Neural progenitor cell (in vitro differentiated cells): ENCODE results near the gene HOXC5. TPM values are rescaled to one million over a fixed set of nuclear protein-coding genes. Genes with fewer than 3 reads are reported as not detected.

ENCODE experiments used
- DNase-seq: peaks from one replicate; pipeline ENCODE4 v3.0.0-alpha.2; 2016; ENCODE audit warnings: low spot score
- H2AFZ ChIP-seq: fragments of 200-600 bp; sonication (generic); replicated peaks from 2 replicates; pipeline ENCODE4 v1.6.1; 2016; ENCODE audit warnings: antibody characterized with exemption
- H3F3A ChIP-seq: fragments of 200-600 bp; sonication (generic); 2 replicates; pipeline ENCODE4 v1.6.1; 2016; ENCODE audit warnings: antibody characterized with exemption, low read depth
- H3K27ac ChIP-seq: fragments of 200-600 bp; sonication (generic); 2 replicates; pipeline ENCODE4 v1.5.1; 2016; ENCODE audit warnings: mild to moderate bottlenecking
- H3K27me3 ChIP-seq: fragments of 200-600 bp; sonication (generic); 2 replicates; pipeline ENCODE4 v1.6.1; 2016; ENCODE audit warnings: mild to moderate bottlenecking, moderate library complexity
- H3K36me3 ChIP-seq: fragments of 200-600 bp; sonication (generic); 2 replicates; pipeline ENCODE4 v1.5.1; 2016
- H3K4me1 ChIP-seq: fragments of 200-600 bp; sonication (generic); 2 replicates; pipeline ENCODE4 v1.6.1; 2016; ENCODE audit warnings: mixed run types
- H3K4me2 ChIP-seq: fragments of 200-600 bp; sonication (generic); 2 replicates; pipeline ENCODE4 v1.6.1; 2016
- H3K4me3 ChIP-seq: fragments of 200-600 bp; sonication (generic); 2 replicates; pipeline ENCODE4 v1.5.1; 2016
- H3K79me2 ChIP-seq: fragments of 200-600 bp; sonication (generic); 2 replicates; pipeline ENCODE4 v1.6.1; 2016; ENCODE audit warnings: low read depth
- H3K9ac ChIP-seq: fragments of 200-600 bp; sonication (generic); 2 replicates; pipeline ENCODE4 v1.6.1; 2016
- H3K9me3 ChIP-seq: fragments of 200-600 bp; sonication (generic); 2 replicates; pipeline ENCODE4 v1.5.1; 2016; ENCODE audit warnings: low read depth
- H4K20me1 ChIP-seq: fragments of 200-600 bp; sonication (generic); 2 replicates; pipeline ENCODE4 v1.6.1; 2016; ENCODE audit warnings: low read depth
- H3K27ac Mint-ChIP-seq: 3 replicates; pipeline ENCODE4 v1.8.0; 2021; ENCODE audit warnings: mixed read lengths
- H3K27me3 Mint-ChIP-seq: 2 replicates; pipeline ENCODE4 v1.8.0; 2022; ENCODE audit warnings: low read depth, mild to moderate bottlenecking, inconsistent platforms, moderate library complexity, mixed read lengths; ENCODE audit not compliant: insufficient read depth
- H3K36me3 Mint-ChIP-seq: 3 replicates; pipeline ENCODE4 v1.8.0; 2021; ENCODE audit warnings: mixed read lengths
- H3K4me1 Mint-ChIP-seq: 3 replicates; pipeline ENCODE4 v1.8.0; 2021; ENCODE audit warnings: mixed read lengths
- H3K4me3 Mint-ChIP-seq: 3 replicates; pipeline ENCODE4 v1.8.0; 2021; ENCODE audit warnings: mild to moderate bottlenecking, moderate library complexity, mixed read lengths
- H3K9me3 Mint-ChIP-seq: 3 replicates; pipeline ENCODE4 v1.8.0; 2020; ENCODE audit warnings: mixed read lengths
- CTCF ChIP-seq: fragments of 200-600 bp; sonication (generic); IDR thresholded peaks from 2 replicates; pipeline ENCODE4 v1.5.1; 2017; ENCODE audit warnings: antibody characterized with exemption, mild to moderate bottlenecking
- EZH2 ChIP-seq: fragments of 200-600 bp; sonication (generic); IDR thresholded peaks from 2 replicates; pipeline ENCODE4 v1.6.1; 2017; ENCODE audit warnings: antibody characterized with exemption, mild to moderate bottlenecking, moderate library complexity
- EZH2phosphoT487 ChIP-seq: fragments of 200-600 bp; sonication (generic); IDR thresholded peaks from 2 replicates; pipeline ENCODE4 v1.6.1; 2017; ENCODE audit warnings: antibody characterized with exemption
- total RNA-seq: library from RNA; depleted of rRNA; stranded (reverse); fragments of >200 nt; gene quantifications from 2 replicates; pipeline ENCODE4 v1.2.3, GENCODE V29; 2015; ENCODE audit warnings: low replicate concordance

Gene HOXC5
- total RNA-seq, 1 donor from 2014 or later, result not detected

- Histone ChIP-seq H3K27me3 (peaks cover 100% of the 10 kb centered on the region), H3K4me1 (no peaks in the 10 kb centered on the region), H3K4me2 (no peak overlapping the region), H4K20me1 (peaks cover 86% of the 10 kb centered on the region), H3K36me3 (no peaks in the 10 kb centered on the region), H2AFZ (no peak overlapping the region), H3K79me2 (no peaks in the 10 kb centered on the region), H3K9me3 (no peaks in the 10 kb centered on the region), H3K4me3 (no peak overlapping the region), H3K9ac (no peak overlapping the region), H3F3A (no peaks in the 10 kb centered on the region), H3K27ac (no peak overlapping the region)
- Mint-ChIP-seq H3K4me3 (no peak overlapping the region), H3K27me3 (peaks cover 93% of the 10 kb centered on the region), H3K4me1 (no peaks in the 10 kb centered on the region), H3K27ac (no peak overlapping the region), H3K9me3 (no peaks in the 10 kb centered on the region), H3K36me3 (no peaks in the 10 kb centered on the region)
- no peak for DNase-seq
- TF ChIP-seq EZH2, result no peak
- no peak for TF ChIP-seq CTCF
- no peak for TF ChIP-seq EZH2phosphoT487
Observed at GRCh38 chr12:54022960-54023884, 9.6 kb upstream of the HOXC5 start.

- Histone ChIP-seq H3K36me3 (no peaks in the 10 kb centered on the region), H3K9me3 (no peaks in the 10 kb centered on the region), H4K20me1 (peaks cover 88% of the 10 kb centered on the region), H3K27me3 (peaks cover 100% of the 10 kb centered on the region), H3F3A (no peaks in the 10 kb centered on the region), H3K79me2 (no peaks in the 10 kb centered on the region), H3K4me2 (no peak overlapping the region), H2AFZ (no peak overlapping the region), H3K4me1 (no peaks in the 10 kb centered on the region), H3K9ac (no peak overlapping the region), H3K27ac (no peak overlapping the region), H3K4me3 (no peak overlapping the region)
- Mint-ChIP-seq H3K27ac (no peak overlapping the region), H3K4me3 (no peak overlapping the region), H3K4me1 (no peaks in the 10 kb centered on the region), H3K36me3 (no peaks in the 10 kb centered on the region), H3K27me3 (peaks cover 97% of the 10 kb centered on the region), H3K9me3 (no peaks in the 10 kb centered on the region)
- peak; percentile 59 for DNase-seq
- TF ChIP-seq EZH2 (peak; percentile 89), CTCF (no peak), EZH2phosphoT487 (peak; percentile 82)
Observed at GRCh38 chr12:54024127-54024526, 8.7 kb upstream of the HOXC5 start.

DNA sequence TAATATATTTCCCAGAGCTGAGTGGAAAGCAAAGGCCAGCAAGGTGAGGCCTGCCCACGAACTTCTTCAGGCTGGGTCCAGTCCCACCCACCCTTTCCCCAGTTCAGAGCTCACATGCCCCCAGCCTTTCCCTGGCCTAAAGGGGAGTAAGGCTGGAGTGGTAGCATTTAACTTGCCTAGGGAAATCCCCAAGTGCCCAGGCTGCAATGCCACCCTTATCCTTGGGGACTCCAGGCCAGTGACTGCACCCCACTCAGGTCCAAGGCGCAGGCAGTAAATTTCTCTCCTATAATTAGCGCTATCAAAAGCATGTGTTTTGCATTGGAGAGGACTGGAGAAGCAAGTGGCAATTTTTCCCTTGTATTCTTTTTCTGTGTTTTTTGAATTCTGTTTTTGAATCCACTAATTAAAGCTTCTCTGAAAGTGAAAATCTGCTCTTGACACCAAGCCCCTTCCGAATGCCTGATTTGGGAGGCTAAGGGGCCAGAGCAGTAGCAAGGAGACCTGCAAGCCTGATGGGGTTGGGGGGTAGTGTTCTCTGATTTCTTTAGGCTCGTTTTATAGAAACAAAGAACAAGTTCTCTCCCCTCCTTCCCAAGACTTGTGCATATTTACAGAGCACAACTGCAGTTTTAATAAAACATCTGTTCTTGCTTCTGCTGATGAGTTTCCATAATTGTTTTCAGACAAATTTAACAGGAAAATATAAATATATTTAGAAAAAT, 8.1 kb upstream of the HOXC5 start:
- Mint-ChIP-seq H3K9me3 (no peaks in the 10 kb centered on the region), H3K36me3 (no peaks in the 10 kb centered on the region), H3K4me3 (no peak overlapping the region), H3K4me1 (no peaks in the 10 kb centered on the region), H3K27ac (no peak overlapping the region), H3K27me3 (peaks cover 95% of the 10 kb centered on the region)
- Histone ChIP-seq H3K79me2 (no peaks in the 10 kb centered on the region), H3K4me3 (no peak overlapping the region), H3K4me1 (no peaks in the 10 kb centered on the region), H3K27ac (no peak overlapping the region), H4K20me1 (peaks cover 88% of the 10 kb centered on the region), H3K36me3 (no peaks in the 10 kb centered on the region), H2AFZ (no peak overlapping the region), H3K9me3 (no peaks in the 10 kb centered on the region), H3K4me2 (no peak overlapping the region), H3K9ac (no peak overlapping the region), H3K27me3 (peaks cover 100% of the 10 kb centered on the region), H3F3A (no peaks in the 10 kb centered on the region)
- DNase-seq, result no peak
- peak; percentile 16 for TF ChIP-seq EZH2phosphoT487
- TF ChIP-seq EZH2, result no peak
